Measurements from ENCODE around the gene MAGEL2. TPM values are rescaled to one million over a fixed set of nuclear protein-coding genes. Genes with fewer than 3 reads are reported as not detected.
"Not testable (repeated sequence)": the region's sequence is repeated elsewhere in the genome, so short reads cannot be mapped to it uniquely, and the experiment has no call there.

MAGEL2 gene
- polyA plus RNA-seq, 3 donors = 4.6 to 6.1 (median 5.6) TPM

- DNase-seq = no peak
Observed at GRCh38 chr15:23634181-23634580, 13.5 kb downstream of the MAGEL2 start.

GRCh38 chr15:23629234-23629805 is 18.3 kb downstream of the MAGEL2 start:
- DNase-seq = no peak

- no peak for DNase-seq
Observed at GRCh38 chr15:23628612-23629233, 18.9 kb downstream of the MAGEL2 start.

- DNase-seq = no peak
Observed at GRCh38 chr15:23616536-23616935, 31.1 kb downstream of the MAGEL2 start.

- no peak for DNase-seq
Observed at GRCh38 chr15:23606226-23606625, 41.4 kb downstream of the MAGEL2 start.

GRCh38 chr15:23602124-23602523 is 45.5 kb downstream of the MAGEL2 start:
- DNase-seq = no peak

GRCh38 chr15:23599053-23599452 is 48.6 kb downstream of the MAGEL2 start:
- no peak for DNase-seq

GRCh38 chr15:23597278-23597677 is 50.4 kb downstream of the MAGEL2 start:
- not testable (repeated sequence) for DNase-seq

GRCh38 chr15:23596736-23597135 is 50.9 kb downstream of the MAGEL2 start:
- no peak for DNase-seq

GRCh38 chr15:23595368-23595767 is 52.3 kb downstream of the MAGEL2 start:
- DNase-seq = no peak

- no peak for DNase-seq
Observed at GRCh38 chr15:23594252-23594770, 53.4 kb downstream of the MAGEL2 start.

Other genes starting within 250 kb of the MAGEL2 start
- gene GOLGA6L2, start 200.6 kb downstream of the MAGEL2 start, polyA plus RNA-seq (ENCODE audit: insufficient read length in 3 of 3) = not detected
- 1 to 10 TPM in 2 of 3 donors, under 1 TPM in 1; 0.36 to 2.0 (median 1.2) TPM for gene MKRN3, start 82.2 kb downstream of the MAGEL2 start, polyA plus RNA-seq (ENCODE audit: insufficient read length in 3 of 3)
- gene NDN, start 39.4 kb upstream of the MAGEL2 start, polyA plus RNA-seq (ENCODE audit: insufficient read length in 3 of 3) = 100 to 1,000 TPM in 1 of 3 donors, 10 to 100 TPM in 2; 73.4 to 101 (median 83.9) TPM